HepG2 (cell line): ENCODE results near the gene SMURF2. TPM values are rescaled to one million over a fixed set of nuclear protein-coding genes. Genes with fewer than 3 reads are reported as not detected.

Experiments used
- ATAC-seq: fragments of 200-7000 bp; cut with Tn5 transposase; 3 replicates; pipeline ENCODE4 v1.9.1; 2020; ENCODE audit warnings: mild to moderate bottlenecking, moderate library complexity
- BruUV-seq: library from RNA; stranded (reverse); fragments of 400-500 nt; replicated peaks from 2 replicates; lab custom pipeline; 2021; lab: Mats Ljungman, UMichigan
- CTCF ChIA-PET: fragments of 300-600 bp; formaldehyde crosslinking; extraction: SDS; loops from one replicate; lab custom pipeline; 2021; ENCODE audit warnings: low total read pairs, inconsistent platforms, low intra/inter-chr PET ratio; lab: Yijun Ruan, JAX
- POLR2A ChIA-PET: fragments of 350-600 bp; sonication (Branson Sonifier 250); formaldehyde crosslinking; loops from one replicate; lab custom pipeline; 2020; ENCODE audit warnings: antibody characterized with exemption, inconsistent platforms; lab: Yijun Ruan, JAX
- DNase-seq: peaks from one replicate; pipeline ENCODE4 v3.0.0-alpha.2; 2015; ENCODE audit warnings: low spot score
- FAIRE-seq: peaks from 3 replicates; lab custom pipeline; 2011; peaks lifted over from hg19 to GRCh38; lab: Jason Lieb, UNC
- H2AFZ ChIP-seq: one replicate; pipeline ENCODE4 v1.6.1; 2011; ENCODE audit warnings: low read length, inconsistent platforms
- H3K27ac ChIP-seq: fragments of 300-600 bp; 3 replicates; pipeline ENCODE4 v1.8.0; 2011; ENCODE audit warnings: mixed run types, mild to moderate bottlenecking, mixed read lengths, low read length, inconsistent platforms; ENCODE audit not compliant: insufficient read depth; ENCODE audit errors: extremely low read length
- H3K27me3 ChIP-seq, 2 experiments: fragments of 200-600 bp in 1 of 2; 2 replicates in 1 of 2; 3 replicates in 1 of 2; pipeline versions ENCODE4 v1.6.0 to v1.8.0; 2011; ENCODE audit warnings: low read length in 2 of 2, mild to moderate bottlenecking in 2 of 2, moderate library complexity in 2 of 2, inconsistent platforms in 1 of 2; ENCODE audit not compliant: insufficient read depth in 2 of 2, control insufficient read depth in 1 of 2
- H3K36me3 ChIP-seq, 2 experiments: fragments of 200-600 bp in 1 of 2; replicated peaks in 1 of 2; 2 replicates in 1 of 2; 3 replicates in 1 of 2; pipeline versions ENCODE4 v1.5.1 to v1.8.0; 2011; ENCODE audit warnings: low read length in 2 of 2, inconsistent platforms in 1 of 2; ENCODE audit not compliant: insufficient read depth in 2 of 2, control insufficient read depth in 1 of 2
- H3K4me1 ChIP-seq: 2 replicates; pipeline ENCODE4 v1.5.1; 2012; ENCODE audit warnings: low read length, inconsistent platforms; ENCODE audit not compliant: insufficient read depth
- H3K4me2 ChIP-seq: 2 replicates; pipeline ENCODE4 v1.6.0; 2011; ENCODE audit warnings: low read depth, low read length, inconsistent platforms
- H3K4me3 ChIP-seq, 3 experiments: fragments of 200-600 bp in 1 of 3; sonication (generic), shearing (Covaris generic) in 1 of 3; replicated peaks in 1 of 3; 2 replicates each; pipeline ENCODE4 v1.5.1; 2011 to 2016; ENCODE audit warnings: low read length in 3 of 3, inconsistent platforms in 2 of 3, low read depth in 2 of 3, mild to moderate bottlenecking in 2 of 3, control low read depth in 1 of 3, mixed read lengths in 1 of 3; ENCODE audit not compliant: insufficient read depth in 1 of 3
- H3K79me2 ChIP-seq: one replicate; pipeline ENCODE4 v1.6.1; 2011; ENCODE audit warnings: low read length, inconsistent platforms; ENCODE audit not compliant: insufficient read depth
- H3K9ac ChIP-seq: 2 replicates; pipeline ENCODE4 v1.6.0; 2011; ENCODE audit warnings: mild to moderate bottlenecking, low read depth, low read length, inconsistent platforms; ENCODE audit not compliant: insufficient read depth
- H3K9me3 ChIP-seq: 2 replicates; pipeline ENCODE4 v1.5.1; 2012; ENCODE audit warnings: mild to moderate bottlenecking, low read length
- H4K20me1 ChIP-seq: 2 replicates; pipeline ENCODE4 v1.6.0; 2011; ENCODE audit warnings: inconsistent platforms, mild to moderate bottlenecking, low read length, moderate library complexity; ENCODE audit not compliant: insufficient read depth
- CBX2 ChIP-seq, 2 experiments: fragments of 200-600 bp in 1 of 2; sonication (generic); formaldehyde crosslinking in 1 of 2; IDR thresholded peaks; 2 replicates each; pipeline versions ENCODE4 v1.7.0 to v1.8.1; 2018 to 2022; ENCODE audit warnings: low read depth in 2 of 2, low read length in 1 of 2, mild to moderate bottlenecking in 1 of 2, missing genetic modification reagents in 1 of 2
- CCAR2 ChIP-seq: fragments of 200-400 bp; formaldehyde crosslinking; optimal IDR thresholded peaks from 2 replicates; pipeline ENCODE3; 2018; ENCODE audit warnings: low read depth, mild to moderate bottlenecking, low read length, moderate library complexity
- KLF15 ChIP-seq: sonication (generic); formaldehyde crosslinking; IDR thresholded peaks from 2 replicates; pipeline ENCODE4 v1.8.1; 2023; ENCODE audit warnings: borderline replicate concordance, mild to moderate bottlenecking, inconsistent platforms, missing genetic modification reagents, mixed read lengths
- MLLT10 ChIP-seq: sonication (generic); formaldehyde crosslinking; IDR thresholded peaks from 2 replicates; pipeline ENCODE4 v1.4.0; 2020; ENCODE audit warnings: missing genetic modification reagents
- MYNN ChIP-seq: sonication (generic); formaldehyde crosslinking; IDR thresholded peaks from 2 replicates; pipeline ENCODE4 v1.4.0; 2020; ENCODE audit warnings: mild to moderate bottlenecking, low read depth, missing genetic modification reagents
- TIGD3 ChIP-seq: sonication (generic); formaldehyde crosslinking; IDR thresholded peaks from 2 replicates; pipeline ENCODE4 v1.5.1; 2020; ENCODE audit warnings: mild to moderate bottlenecking, missing genetic modification reagents, borderline replicate concordance
- YY1 ChIP-seq: IDR thresholded peaks from 2 replicates; pipeline ENCODE4 v1.6.1; 2011; ENCODE audit warnings: low read length, low read depth, moderate library complexity, mild to moderate bottlenecking; ENCODE audit not compliant: insufficient read depth, insufficient replicate concordance
- ZFP62 ChIP-seq: sonication (generic); formaldehyde crosslinking; IDR thresholded peaks from 2 replicates; pipeline ENCODE4 v1.4.0; 2020; ENCODE audit warnings: missing genetic modification reagents
- ZIK1 ChIP-seq: sonication (generic); formaldehyde crosslinking; IDR thresholded peaks from 2 replicates; pipeline ENCODE4 v1.5.0; 2020; ENCODE audit warnings: mild to moderate bottlenecking, low read depth, missing genetic modification reagents, borderline replicate concordance
- ZNF205 ChIP-seq: IDR thresholded peaks from 2 replicates; pipeline ENCODE4 v1.6.1; 2018; ENCODE audit warnings: missing biosample characterization, missing genetic modification reagents
- ZNF232 ChIP-seq: sonication (generic); formaldehyde crosslinking; IDR thresholded peaks from 2 replicates; pipeline ENCODE4 v1.4.0; 2020; ENCODE audit warnings: missing genetic modification reagents, borderline replicate concordance
- ZNF260 ChIP-seq: sonication (generic); formaldehyde crosslinking; IDR thresholded peaks from 2 replicates; pipeline ENCODE4 v1.4.0; 2020; ENCODE audit warnings: missing genetic modification reagents, low read depth, mild to moderate bottlenecking, borderline replicate concordance
- ZNF263 ChIP-seq: sonication (generic); formaldehyde crosslinking; IDR thresholded peaks from 2 replicates; pipeline ENCODE4 v1.4.0; 2020; ENCODE audit warnings: missing genetic modification reagents
- ZNF350 ChIP-seq: sonication (generic); formaldehyde crosslinking; IDR thresholded peaks from 2 replicates; pipeline ENCODE4 v1.4.0; 2020; ENCODE audit warnings: mild to moderate bottlenecking, low read depth, missing genetic modification reagents, borderline replicate concordance
- ZNF512 ChIP-seq: sonication (generic); formaldehyde crosslinking; IDR thresholded peaks from 2 replicates; pipeline ENCODE4 v1.4.0; 2020; ENCODE audit warnings: mild to moderate bottlenecking, missing genetic modification reagents
- ZNF550 ChIP-seq: sonication (generic); formaldehyde crosslinking; IDR thresholded peaks from 2 replicates; pipeline ENCODE4 v1.4.0; 2020; ENCODE audit warnings: mild to moderate bottlenecking, missing genetic modification reagents, borderline replicate concordance
- WGBS: methylation state at CpG from one replicate; pipeline ENCODE4 v1.1.6; 2017; ENCODE audit warnings: low lambda C conversion rate; 5-methylcytosine and 5-hydroxymethylcytosine counted together
- in situ Hi-C: cut with HindIII; loops from 2 replicates; pipeline ENCODE4 v1.10.0; 2017; ENCODE audit warnings: low pct_unique_long_range_greater_than_20kb; ENCODE audit not compliant: extremely low pct_ligation_motif_present
- intact Hi-C: fragments of 100-400 bp; cut with micrococcal nuclease; formaldehyde crosslinking; loops from one replicate; pipeline ENCODE4 v1.10.0; 2022; ENCODE audit not compliant: unreplicated experiment
- polyA plus RNA-seq, 8 experiments: library from polyadenylated mRNA; depleted of rRNA in 3 of 8; stranded (reverse) in 7 of 8; unstranded in 1 of 8; fragments of >200 nt; fragmentation: Illumina TruSeq in 4 of 8; extraction: Trizol in 4 of 8; gene quantifications; 2 replicates each; pipeline versions ENCODE4 v1.2.1 to v1.2.3, GENCODE V29; 2011 to 2016; ENCODE audit warnings: low read depth in 4 of 8, missing spikeins in 1 of 8, mixed read lengths in 1 of 8; ENCODE audit not compliant: insufficient read depth in 1 of 8
- total RNA-seq, 5 experiments: library from RNA; depleted of rRNA; stranded (reverse); fragments of >200 nt; fragmentation: Illumina TruSeq; extraction: Trizol; gene quantifications; 2 replicates each; pipeline ENCODE4 v1.2.3, GENCODE V29; 2016; ENCODE audit warnings: low read depth in 1 of 5
- TF ChIP-seq, protein P1 (sequence below): IDR thresholded peaks from 2 replicates; pipeline ENCODE4 v1.6.1; 2018; ENCODE audit warnings: missing genetic modification reagents

SMURF2 gene
- total and polyA plus RNA-seq, 2 of the 13 experiments (the other 11 are each of a cell fraction or from before 2014, with no cell fraction given) = 14.9 to 24.3 TPM

- H3K27me3 ChIP-seq = no peaks in the 10 kb centered on the region
- no peak overlapping the region for H2AFZ ChIP-seq
- TF ChIP-seq ZNF350 (CRISPR knock-in tag) (no peak), MYNN (CRISPR knock-in tag) (no peak), ZNF260 (no peak), ZNF232 (no peak), ZIK1 (CRISPR knock-in tag) (no peak), CCAR2 (no peak), CBX2 (IDR thresholded peaks at IDR 0.05; ENCODE audit: low read depth, low read length) (no peak), CBX2 (CRISPR knock-in tag; IDR thresholded peaks at IDR 0.05; ENCODE audit: low read depth) (no peak), ZNF263 (CRISPR knock-in tag) (no peak), TIGD3 (CRISPR knock-in tag) (no peak), ZFP62 (CRISPR knock-in tag) (no peak), ZNF550 (CRISPR knock-in tag) (no peak), MLLT10 (no peak), KLF15 (no peak), ZNF205 (CRISPR knock-in tag) (no peak), ZNF512 (no peak), YY1 (no peak)
- TF ChIP-seq, protein P1, sequence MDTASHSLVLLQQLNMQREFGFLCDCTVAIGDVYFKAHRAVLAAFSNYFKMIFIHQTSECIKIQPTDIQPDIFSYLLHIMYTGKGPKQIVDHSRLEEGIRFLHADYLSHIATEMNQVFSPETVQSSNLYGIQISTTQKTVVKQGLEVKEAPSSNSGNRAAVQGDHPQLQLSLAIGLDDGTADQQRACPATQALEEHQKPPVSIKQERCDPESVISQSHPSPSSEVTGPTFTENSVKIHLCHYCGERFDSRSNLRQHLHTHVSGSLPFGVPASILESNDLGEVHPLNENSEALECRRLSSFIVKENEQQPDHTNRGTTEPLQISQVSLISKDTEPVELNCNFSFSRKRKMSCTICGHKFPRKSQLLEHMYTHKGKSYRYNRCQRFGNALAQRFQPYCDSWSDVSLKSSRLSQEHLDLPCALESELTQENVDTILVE (CRISPR knock-in tag) = no peak
- TF ChIP-seq, all 625 proteins: peak for 0
- ChIA-PET CTCF (no interaction called here), POLR2A (interaction anchor here (3.5 kb wide), 1 partner anchor 10 kb away, joined by 13 read pairs; the partner anchor contains the start of gene SMURF2)
- Histone ChIP-seq H3K9ac (no peak overlapping the region), H3K27ac (no peak overlapping the region), H3K4me3 (no peak overlapping the region), H3K4me1 (peaks cover 21% of the 10 kb centered on the region), H3K36me3 (no peaks in the 10 kb centered on the region), H3K79me2 (peaks cover 65% of the 10 kb centered on the region), H3K9me3 (no peaks in the 10 kb centered on the region), H3K4me2 (no peak overlapping the region), H4K20me1 (peaks cover 6% of the 10 kb centered on the region; the same call in 1 of the 2 replicates)
- in situ Hi-C loops = no loop called here
- intact Hi-C loops = loop anchor here (5.0 kb wide), 1 partner anchor 50 kb away; no protein-coding TSS in a partner anchor
- no TSS peak for BruUV-seq
- ATAC-seq = no peak
- DNase-seq = no peak
- 82% methylated on average over 3 of the region's 3 CpGs for WGBS
- FAIRE-seq = no peak
These were observed 10.2 kb downstream of the SMURF2 start for GRCh38 chr17:64651889-64652288.
